Measurements from ENCODE around the gene RBM15B.

DNA sequence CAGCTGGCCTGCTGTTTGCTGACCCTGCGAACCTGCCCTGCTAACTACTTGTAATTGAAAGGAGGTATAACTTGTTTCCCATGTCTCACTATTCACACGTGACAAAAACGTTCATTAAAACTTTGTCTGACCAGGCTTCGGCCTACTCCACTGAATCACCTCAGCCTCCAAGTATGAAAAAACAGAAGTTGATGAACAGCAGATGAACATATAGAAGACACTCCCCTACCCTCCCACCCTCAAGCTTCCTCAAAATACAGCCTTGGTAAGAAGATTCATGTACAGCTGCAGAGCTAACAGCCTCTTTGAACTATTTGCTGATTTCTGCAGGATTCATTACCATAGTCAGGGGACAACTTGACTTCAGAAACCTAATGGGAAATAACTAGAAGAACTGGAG, 10.7 kb downstream of the RBM15B start:
- TF ChIP-seq, protein P1, sequence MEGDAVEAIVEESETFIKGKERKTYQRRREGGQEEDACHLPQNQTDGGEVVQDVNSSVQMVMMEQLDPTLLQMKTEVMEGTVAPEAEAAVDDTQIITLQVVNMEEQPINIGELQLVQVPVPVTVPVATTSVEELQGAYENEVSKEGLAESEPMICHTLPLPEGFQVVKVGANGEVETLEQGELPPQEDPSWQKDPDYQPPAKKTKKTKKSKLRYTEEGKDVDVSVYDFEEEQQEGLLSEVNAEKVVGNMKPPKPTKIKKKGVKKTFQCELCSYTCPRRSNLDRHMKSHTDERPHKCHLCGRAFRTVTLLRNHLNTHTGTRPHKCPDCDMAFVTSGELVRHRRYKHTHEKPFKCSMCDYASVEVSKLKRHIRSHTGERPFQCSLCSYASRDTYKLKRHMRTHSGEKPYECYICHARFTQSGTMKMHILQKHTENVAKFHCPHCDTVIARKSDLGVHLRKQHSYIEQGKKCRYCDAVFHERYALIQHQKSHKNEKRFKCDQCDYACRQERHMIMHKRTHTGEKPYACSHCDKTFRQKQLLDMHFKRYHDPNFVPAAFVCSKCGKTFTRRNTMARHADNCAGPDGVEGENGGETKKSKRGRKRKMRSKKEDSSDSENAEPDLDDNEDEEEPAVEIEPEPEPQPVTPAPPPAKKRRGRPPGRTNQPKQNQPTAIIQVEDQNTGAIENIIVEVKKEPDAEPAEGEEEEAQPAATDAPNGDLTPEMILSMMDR (conservative IDR thresholded peaks at IDR 0.05; ENCODE audit: low read length): no peak
- no peak for TF ChIP-seq EZH2phosphoT487 (IDR thresholded peaks at IDR 0.05; ENCODE audit: borderline replicate concordance, low read depth, low read length)
